ENCODE data around the gene FANCD2. TPM values are rescaled to one million over a fixed set of nuclear protein-coding genes. Genes with fewer than 3 reads are reported as not detected.
"Not testable (repeated sequence)": the region's sequence is repeated elsewhere in the genome, so short reads cannot be mapped to it uniquely, and the experiment has no call there.

Gene FANCD2
- total RNA-seq, 6 donors from 2014 or later, result 3.0 to 23.0 (median 5.8) TPM

- Histone ChIP-seq H3K36me3 (no peaks in the 10 kb centered on the region), H3K27me3 (no peaks in the 10 kb centered on the region), H3K27ac (no peak overlapping the region), H3K4me1 (no peaks in the 10 kb centered on the region), H3K9me3 (no peaks in the 10 kb centered on the region), H3K4me3 (no peak overlapping the region)
- ATAC-seq (ENCODE audit: low FRiP score in 2 of 2) (no peak), DNase-seq (no peak)
- 94 to 97% methylated on average over 6 of the region's 6 CpGs for WGBS, 2 donors
- no peak for TF ChIP-seq EP300 (IDR thresholded peaks at IDR 0.05)
- TF ChIP-seq POLR2AphosphoS5 (IDR thresholded peaks at IDR 0.05), result no peak
- TF ChIP-seq CTCF (IDR thresholded peaks at IDR 0.05), result no peak
- no peak for TF ChIP-seq POLR2A (IDR thresholded peaks at IDR 0.05)
These were observed 63.9 kb downstream of the FANCD2 start for GRCh38 chr3:10090179-10090578.

- H3K9me3 ChIP-seq; ATAC-seq (ENCODE audit: low FRiP score in 2 of 2); H3K27ac ChIP-seq; H3K36me3 ChIP-seq; H3K27me3 ChIP-seq; H3K4me1 ChIP-seq; DNase-seq; H3K4me3 ChIP-seq: not testable (repeated sequence)
- WGBS, 2 donors, result 100% methylated on average over 1 of the region's 1 CpG; no CpG with 5 or more reads in 1 of the 2 donors
These were observed 64.5 kb downstream of the FANCD2 start for GRCh38 chr3:10090774-10091173.

- H3K27ac ChIP-seq; DNase-seq; H3K36me3 ChIP-seq; H3K27me3 ChIP-seq; H3K9me3 ChIP-seq; H3K4me1 ChIP-seq; H3K4me3 ChIP-seq; ATAC-seq (ENCODE audit: low FRiP score in 2 of 2): not testable (repeated sequence)
- 71 to 100% methylated on average over 1 to 2 of the region's 2 CpGs for WGBS, 2 donors
These were observed 65.2 kb downstream of the FANCD2 start for GRCh38 chr3:10091387-10091786.

GRCh38 chr3:10093678-10094077 lies 67.4 kb downstream of the FANCD2 start:
- no peak for DNase-seq
- no peak overlapping the region for H3K4me3 ChIP-seq
- TF ChIP-seq EP300 (IDR thresholded peaks at IDR 0.05), result no peak
- no peak for TF ChIP-seq POLR2AphosphoS5 (IDR thresholded peaks at IDR 0.05)
- no peak for TF ChIP-seq POLR2A (IDR thresholded peaks at IDR 0.05)
- TF ChIP-seq CTCF (IDR thresholded peaks at IDR 0.05), result no peak
- no peaks in the 10 kb centered on the region for H3K36me3 ChIP-seq
- H3K27ac ChIP-seq, result no peak overlapping the region
- H3K9me3 ChIP-seq, result no peaks in the 10 kb centered on the region
- no peaks in the 10 kb centered on the region for H3K4me1 ChIP-seq
- 95 to 96% methylated on average over 3 of the region's 3 CpGs for WGBS, 2 donors
- H3K27me3 ChIP-seq, result no peaks in the 10 kb centered on the region
- ATAC-seq (ENCODE audit: low FRiP score in 2 of 2), result no peak

- WGBS, 2 donors, result 94 to 97% methylated on average over 5 of the region's 5 CpGs
- no peaks in the 10 kb centered on the region for H3K36me3 ChIP-seq
- H3K9me3 ChIP-seq, result no peaks in the 10 kb centered on the region
- ATAC-seq (ENCODE audit: low FRiP score in 2 of 2) (no peak), DNase-seq (no peak)
- H3K4me1 ChIP-seq, result no peaks in the 10 kb centered on the region
- no peak overlapping the region for H3K4me3 ChIP-seq
- H3K27ac ChIP-seq, result no peak overlapping the region
- TF ChIP-seq CTCF (IDR thresholded peaks at IDR 0.05) (no peak), POLR2AphosphoS5 (IDR thresholded peaks at IDR 0.05) (no peak), EP300 (IDR thresholded peaks at IDR 0.05) (no peak), POLR2A (IDR thresholded peaks at IDR 0.05) (no peak)
- no peaks in the 10 kb centered on the region for H3K27me3 ChIP-seq
These were observed 72.8 kb downstream of the FANCD2 start for GRCh38 chr3:10099041-10099440.

GRCh38 chr3:10106919-10107318 lies 80.7 kb downstream of the FANCD2 start:
- no peaks in the 10 kb centered on the region for H3K27me3 ChIP-seq
- H3K36me3 ChIP-seq, result no peaks in the 10 kb centered on the region
- DNase-seq, result no peak
- no peak overlapping the region for H3K27ac ChIP-seq
- H3K9me3 ChIP-seq, result no peaks in the 10 kb centered on the region
- no peak overlapping the region for H3K4me3 ChIP-seq
- no peak for ATAC-seq (ENCODE audit: low FRiP score in 2 of 2)
- TF ChIP-seq POLR2A (IDR thresholded peaks at IDR 0.05) (no peak), CTCF (IDR thresholded peaks at IDR 0.05) (no peak), POLR2AphosphoS5 (IDR thresholded peaks at IDR 0.05) (no peak), EP300 (IDR thresholded peaks at IDR 0.05) (no peak)
- no peaks in the 10 kb centered on the region for H3K4me1 ChIP-seq
- 93 to 97% methylated on average over 2 of the region's 2 CpGs for WGBS, 2 donors
